Choroid plexus epithelial cell (primary cell): Measurements from ENCODE around the gene HAO1.
A peak's percentile ranks its signal among the peaks of the same experiment; 100 is the strongest.

Experiments
- DNase-seq: peaks from one replicate; pipeline ENCODE4 v3.0.0-alpha.2; 2010; ENCODE audit warnings: low read depth
- H3K4me3 ChIP-seq: 2 replicates; pipeline ENCODE4 v1.5.1; 2011; ENCODE audit warnings: low read depth, mild to moderate bottlenecking, control low read depth, low read length, moderate library complexity
- CTCF ChIP-seq: conservative IDR thresholded peaks from 2 replicates; pipeline ENCODE4 v1.5.1; 2011; ENCODE audit warnings: low read depth, mild to moderate bottlenecking, control low read depth, inconsistent platforms, low read length, moderate library complexity

The HAO1 gene

GRCh38 chr20:7940341-7940740, at the start of gene HAO1:
Gene HAO1 (minus strand): TSS chr20:7940458. CDS start chr20:7940422, 36 bp downstream.
- no peak for DNase-seq

GRCh38 chr20:7989379-7989778, 49.1 kb upstream of the HAO1 start:
- peak; percentile 17 for DNase-seq
- no peak overlapping the region for H3K4me3 ChIP-seq
- TF ChIP-seq CTCF: no peak

More at GRCh38 chr20:7940341-7940740, at the start of gene HAO1:
- no peak for TF ChIP-seq CTCF
- no peak within 1 kb of the TSS for H3K4me3 ChIP-seq

GRCh38 chr20:7985916-7986315, 45.7 kb upstream of the HAO1 start:
- DNase-seq: no peak
- no peak overlapping the region for H3K4me3 ChIP-seq
- TF ChIP-seq CTCF: no peak

- no peak overlapping the region for H3K4me3 ChIP-seq
- TF ChIP-seq CTCF: no peak
- no peak for DNase-seq
Observed at GRCh38 chr20:7984192-7984591, 43.9 kb upstream of the HAO1 start.

- no peak for DNase-seq
- H3K4me3 ChIP-seq: no peak overlapping the region
- no peak for TF ChIP-seq CTCF
Observed at GRCh38 chr20:7981374-7981773, 41.1 kb upstream of the HAO1 start.

- DNase-seq: peak; percentile 82
- no peak overlapping the region for H3K4me3 ChIP-seq
- TF ChIP-seq CTCF: peak; percentile 75
Observed at GRCh38 chr20:7980332-7981046, 40.2 kb upstream of the HAO1 start.

- no peak for DNase-seq
- no peak for TF ChIP-seq CTCF
- H3K4me3 ChIP-seq: no peak overlapping the region
Observed at GRCh38 chr20:7977709-7978108, 37.5 kb upstream of the HAO1 start.
